ENCODE results near the gene ASB15. TPM values are rescaled to one million over a fixed set of nuclear protein-coding genes. Genes with fewer than 3 reads are reported as not detected.

ASB15 gene
- total and polyA plus RNA-seq, 2 of the 8 experiments (the other 6 are each of a cell fraction or from before 2014, with no cell fraction given), result not detected

DNA sequence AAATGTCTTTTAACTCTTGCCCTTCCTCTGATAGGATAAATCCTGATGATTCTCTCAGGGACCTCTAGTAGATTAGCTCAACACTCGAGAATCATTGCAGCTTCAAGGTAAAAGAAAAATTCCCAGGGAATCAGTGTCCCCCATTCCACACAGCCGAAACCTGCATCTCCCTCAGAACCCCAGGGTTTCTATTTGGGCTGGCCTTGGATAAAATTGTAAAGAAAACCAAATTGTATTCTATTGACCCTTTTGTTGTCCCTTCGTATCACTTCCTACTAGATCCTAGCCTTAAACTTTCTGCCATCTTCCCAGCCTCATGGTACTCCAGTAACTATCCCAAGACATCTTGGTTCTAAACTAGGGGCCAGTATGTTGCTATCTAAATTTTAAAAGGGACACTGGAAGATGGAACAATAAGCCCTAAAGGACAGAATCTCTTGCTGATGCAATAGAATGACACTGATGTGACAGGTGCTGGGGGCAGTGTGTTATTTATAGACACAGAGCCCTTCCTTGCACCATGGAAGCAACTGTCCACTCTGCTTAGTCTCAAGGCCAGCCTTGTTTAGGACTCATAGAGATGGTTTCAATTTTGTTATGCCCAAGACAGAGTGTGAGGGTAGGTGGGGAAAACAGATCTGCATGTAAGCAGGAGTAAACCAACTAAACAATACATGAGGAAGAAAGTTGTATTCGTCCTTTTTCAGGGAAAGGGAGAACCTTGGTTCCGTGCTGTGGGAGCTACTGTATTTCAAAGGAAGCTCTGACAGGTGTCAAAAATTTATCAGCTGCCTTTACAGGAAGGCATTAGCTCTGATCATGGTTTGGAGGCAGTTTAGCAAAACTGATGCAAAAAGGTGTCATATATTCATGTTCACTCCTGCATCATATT is 7.6 kb downstream of the ASB15 start:
- H3K4ac ChIP-seq (replicated peaks; ENCODE audit: insufficient read length, low read depth, low read length), result no peak overlapping the region
- H3K9ac ChIP-seq (replicated peaks in 1 of 4; ENCODE audit: extremely low read depth in 1 of 4, low read depth in 3 of 4, low read length in 3 of 4), result no peak overlapping the region
- no peak overlapping the region for H3K27ac ChIP-seq (ENCODE audit: low read depth, low read length)
- no peak overlapping the region for H2AFZ ChIP-seq (ENCODE audit: low read length)
- no peak overlapping the region for H2BK12ac ChIP-seq (ENCODE audit: low read depth, low read length)
- no peak overlapping the region for H2BK15ac ChIP-seq (ENCODE audit: low read length)
- H3K56ac ChIP-seq (replicated peaks; ENCODE audit: insufficient read length, low read depth, low read length), result no peak overlapping the region
- H3K4me1 ChIP-seq (replicated peaks in 1 of 4; ENCODE audit: control insufficient read depth in 3 of 4, insufficient read depth in 4 of 4, low read length in 3 of 4), result no peaks in the 10 kb centered on the region
- H2BK20ac ChIP-seq (ENCODE audit: low read length), result no peak overlapping the region
- H4K5ac ChIP-seq (ENCODE audit: insufficient read length, low read depth, low read length), result no peak overlapping the region
- no peak for DNase-seq (ENCODE audit: low read depth in 1 of 2, low spot score in 2 of 2)
- WGBS, 2 experiments (ENCODE audit: extremely low coverage in 1 of 2, insufficient coverage in 1 of 2, insufficient read length in 1 of 2, insufficient replicate concordance in 2 of 2, low coverage in 1 of 2, low lambda C conversion rate in 2 of 2, missing lambda C conversion rate in 1 of 2), result 93% methylated on average over 5 of the region's 5 CpGs; no CpG with 5 or more reads in 1 of the 2 experiments
- no peak overlapping the region for H3K23ac ChIP-seq (ENCODE audit: insufficient read length)
- ChIA-PET CTCF (ENCODE audit: partially characterized antibody) (interaction anchor here (0.6 to 3.2 kb wide), 4 partner anchors 15 to 29 kb away, joined by 3 to 14 read pairs (median 5); no protein-coding TSS in a partner anchor), POLR2A (ENCODE audit: partially characterized antibody) (no interaction called here)
- no peak overlapping the region for H4K91ac ChIP-seq (replicated peaks; ENCODE audit: insufficient read length, low read length)
- no peak overlapping the region for H3K4me3 ChIP-seq (ENCODE audit: extremely low read depth in 1 of 4, insufficient read depth in 2 of 4, low read depth in 3 of 4, low read length in 4 of 4)
- no peaks in the 10 kb centered on the region for H3K36me3 ChIP-seq (ENCODE audit: control insufficient read depth in 2 of 4, insufficient read depth in 4 of 4, low read length in 3 of 4)
- no peak overlapping the region for H2BK5ac ChIP-seq (ENCODE audit: low read depth, low read length)
- H3K79me2 ChIP-seq (ENCODE audit: control insufficient read depth in 1 of 2, insufficient read depth in 2 of 2, low read length in 2 of 2), result no peaks in the 10 kb centered on the region
- H3K79me1 ChIP-seq (ENCODE audit: low read depth, low read length), result no peaks in the 10 kb centered on the region
- no peak overlapping the region for H4K8ac ChIP-seq (ENCODE audit: extremely low read depth, insufficient read depth, low read length)
- H3K18ac ChIP-seq (ENCODE audit: extremely low read depth, low read length), result no peak overlapping the region
- no peak overlapping the region for H2BK120ac ChIP-seq (replicated peaks; ENCODE audit: low read depth, low read length)
- no peak overlapping the region for H3K4me2 ChIP-seq (ENCODE audit: insufficient read depth in 1 of 2, low read depth in 2 of 2, low read length in 2 of 2)
- H3K9me3 ChIP-seq (ENCODE audit: insufficient read depth in 2 of 2, low read depth in 1 of 2, low read length in 1 of 2), result no peaks in the 10 kb centered on the region
- no peaks in the 10 kb centered on the region for H3K23me2 ChIP-seq (ENCODE audit: low read depth, low read length)
- H3K27me3 ChIP-seq (replicated peaks in 1 of 4; ENCODE audit: control insufficient read depth in 3 of 4, extremely low read depth in 1 of 4, insufficient read depth in 3 of 4, low read length in 3 of 4), result no peaks in the 10 kb centered on the region
- FAIRE-seq, result no peak
- H4K20me1 ChIP-seq (replicated peaks in 1 of 2; ENCODE audit: control insufficient read depth in 1 of 2, insufficient read depth in 2 of 2, low read length in 2 of 2), result no peaks in the 10 kb centered on the region
- H3K14ac ChIP-seq (ENCODE audit: insufficient read length), result no peak overlapping the region
- H2AK5ac ChIP-seq (ENCODE audit: low read depth, low read length), result no peak overlapping the region; the same call in 1 of the 2 replicates
- TF ChIP-seq ATF3 (IDR thresholded peaks at IDR 0.05; ENCODE audit: insufficient read depth, low read depth, low read length), result no peak
- TF ChIP-seq ZNF274 (IDR thresholded peaks at IDR 0.05; ENCODE audit: borderline replicate concordance, extremely low read depth, low read length), result no peak
- TF ChIP-seq E2F6 (IDR thresholded peaks at IDR 0.05), result no peak
- TF ChIP-seq, protein P1, sequence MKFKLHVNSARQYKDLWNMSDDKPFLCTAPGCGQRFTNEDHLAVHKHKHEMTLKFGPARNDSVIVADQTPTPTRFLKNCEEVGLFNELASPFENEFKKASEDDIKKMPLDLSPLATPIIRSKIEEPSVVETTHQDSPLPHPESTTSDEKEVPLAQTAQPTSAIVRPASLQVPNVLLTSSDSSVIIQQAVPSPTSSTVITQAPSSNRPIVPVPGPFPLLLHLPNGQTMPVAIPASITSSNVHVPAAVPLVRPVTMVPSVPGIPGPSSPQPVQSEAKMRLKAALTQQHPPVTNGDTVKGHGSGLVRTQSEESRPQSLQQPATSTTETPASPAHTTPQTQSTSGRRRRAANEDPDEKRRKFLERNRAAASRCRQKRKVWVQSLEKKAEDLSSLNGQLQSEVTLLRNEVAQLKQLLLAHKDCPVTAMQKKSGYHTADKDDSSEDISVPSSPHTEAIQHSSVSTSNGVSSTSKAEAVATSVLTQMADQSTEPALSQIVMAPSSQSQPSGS (IDR thresholded peaks at IDR 0.05; ENCODE audit: low read length), result no peak
- no peak for TF ChIP-seq BCL11A (IDR thresholded peaks at IDR 0.05; ENCODE audit: low read depth in 2 of 2, low read length in 2 of 2)
- no peak for TF ChIP-seq BACH1 (IDR thresholded peaks at IDR 0.05; ENCODE audit: low read length)
- no peak for TF ChIP-seq BRCA1 (IDR thresholded peaks at IDR 0.05; ENCODE audit: low read depth, low read length)
- TF ChIP-seq CBX8 (IDR thresholded peaks at IDR 0.05; ENCODE audit: borderline replicate concordance, low read depth, low read length), result no peak
- TF ChIP-seq JUN (IDR thresholded peaks at IDR 0.05; ENCODE audit: low read depth, low read length), result no peak
